Measurements from ENCODE around the gene SETD3.

The SETD3 gene

GRCh38 chr14:99484106-99484505 is 3.4 kb upstream of the SETD3 start:
- intact Hi-C loops (cut with micrococcal nuclease): loop anchor here (10.0 kb wide), 1 partner anchor 449 kb away; no protein-coding TSS in a partner anchor
- Mint-ChIP-seq H3K36me3 (ENCODE audit: low read depth) (peaks cover 16% of the 10 kb centered on the region), H3K4me1 (ENCODE audit: low read depth) (peaks cover 51% of the 10 kb centered on the region), H3K27ac (no peak overlapping the region), H3K4me3 (no peak overlapping the region), H3K9me3 (no peaks in the 10 kb centered on the region), H3K27me3 (no peaks in the 10 kb centered on the region)

- no peaks in the 10 kb centered on the region for H3K27me3 Mint-ChIP-seq
- H3K27ac Mint-ChIP-seq: peak overlapping the region; percentile 98
- H3K4me1 Mint-ChIP-seq (ENCODE audit: low read depth): peaks cover 53% of the 10 kb centered on the region
- intact Hi-C loops (cut with micrococcal nuclease): loop anchor here (2.0 to 10.0 kb wide), 2 partner anchors 201 to 447 kb away; no protein-coding TSS in a partner anchor
- H3K36me3 Mint-ChIP-seq (ENCODE audit: low read depth): peaks cover 26% of the 10 kb centered on the region
- peak overlapping the region; percentile 84 for H3K4me3 Mint-ChIP-seq
- H3K9me3 Mint-ChIP-seq: no peaks in the 10 kb centered on the region
These were observed 1.1 kb upstream of the SETD3 start for GRCh38 chr14:99481745-99482099.

GRCh38 chr14:99480917-99481744 is 472 bp upstream of the SETD3 start, which contains the start of gene CCNK:
Gene CCNK (plus strand): TSS chr14:99481409. CDS start chr14:99492678, 11,269 bp downstream.
- H3K27me3 Mint-ChIP-seq: no peaks in the 10 kb centered on the region
- intact Hi-C loops (cut with micrococcal nuclease): loop anchor here (2.0 to 10.0 kb wide), 2 partner anchors 202 to 446 kb away; no protein-coding TSS in a partner anchor
- H3K4me3 Mint-ChIP-seq: peak within 1 kb of the TSS; percentile 94
- peaks cover 47% of the 10 kb centered on the region for H3K4me1 Mint-ChIP-seq (ENCODE audit: low read depth)
- H3K9me3 Mint-ChIP-seq: no peaks in the 10 kb centered on the region
- peak within 1 kb of the TSS; percentile 98 for H3K27ac Mint-ChIP-seq
- H3K36me3 Mint-ChIP-seq (ENCODE audit: low read depth): peaks cover 26% of the 10 kb centered on the region

GRCh38 chr14:99479160-99479905 is 1.3 kb downstream of the SETD3 start:
- peaks cover 26% of the 10 kb centered on the region for H3K36me3 Mint-ChIP-seq (ENCODE audit: low read depth)
- intact Hi-C loops (cut with micrococcal nuclease): no loop called here
- H3K27me3 Mint-ChIP-seq: no peaks in the 10 kb centered on the region
- no peaks in the 10 kb centered on the region for H3K9me3 Mint-ChIP-seq
- peaks cover 50% of the 10 kb centered on the region for H3K4me1 Mint-ChIP-seq (ENCODE audit: low read depth)
- peak overlapping the region; percentile 94 for H3K4me3 Mint-ChIP-seq
- H3K27ac Mint-ChIP-seq: peak overlapping the region; percentile 85

GRCh38 chr14:99478128-99478527 is 2.5 kb downstream of the SETD3 start:
- Mint-ChIP-seq H3K36me3 (ENCODE audit: low read depth) (peaks cover 26% of the 10 kb centered on the region), H3K27ac (no peak overlapping the region), H3K4me3 (no peak overlapping the region), H3K9me3 (no peaks in the 10 kb centered on the region), H3K4me1 (ENCODE audit: low read depth) (peaks cover 51% of the 10 kb centered on the region), H3K27me3 (no peaks in the 10 kb centered on the region)
- intact Hi-C loops (cut with micrococcal nuclease): no loop called here

- Mint-ChIP-seq H3K27ac (no peak overlapping the region), H3K9me3 (no peaks in the 10 kb centered on the region), H3K4me1 (ENCODE audit: low read depth) (peaks cover 45% of the 10 kb centered on the region), H3K4me3 (no peak overlapping the region), H3K36me3 (ENCODE audit: low read depth) (peaks cover 24% of the 10 kb centered on the region), H3K27me3 (no peaks in the 10 kb centered on the region)
- intact Hi-C loops (cut with micrococcal nuclease): no loop called here
These were observed 3.8 kb downstream of the SETD3 start for GRCh38 chr14:99476864-99477263.

GRCh38 chr14:99475660-99476059 is 5.0 kb downstream of the SETD3 start:
- H3K36me3 Mint-ChIP-seq (ENCODE audit: low read depth): peaks cover 16% of the 10 kb centered on the region
- intact Hi-C loops (cut with micrococcal nuclease): no loop called here
- H3K9me3 Mint-ChIP-seq: no peaks in the 10 kb centered on the region
- H3K4me1 Mint-ChIP-seq (ENCODE audit: low read depth): peaks cover 49% of the 10 kb centered on the region
- no peaks in the 10 kb centered on the region for H3K27me3 Mint-ChIP-seq
- no peak overlapping the region for H3K27ac Mint-ChIP-seq
- H3K4me3 Mint-ChIP-seq: no peak overlapping the region

GRCh38 chr14:99475179-99475578 is 5.5 kb downstream of the SETD3 start:
- Mint-ChIP-seq H3K9me3 (no peaks in the 10 kb centered on the region), H3K36me3 (ENCODE audit: low read depth) (peaks cover 15% of the 10 kb centered on the region), H3K27ac (no peak overlapping the region), H3K4me1 (ENCODE audit: low read depth) (peaks cover 54% of the 10 kb centered on the region), H3K4me3 (no peak overlapping the region), H3K27me3 (no peaks in the 10 kb centered on the region)
- intact Hi-C loops (cut with micrococcal nuclease): no loop called here

GRCh38 chr14:99473458-99473857 is 7.2 kb downstream of the SETD3 start:
- no peaks in the 10 kb centered on the region for H3K9me3 Mint-ChIP-seq
- H3K27me3 Mint-ChIP-seq: no peaks in the 10 kb centered on the region
- peaks cover 55% of the 10 kb centered on the region for H3K4me1 Mint-ChIP-seq (ENCODE audit: low read depth)
- H3K27ac Mint-ChIP-seq: no peak overlapping the region
- intact Hi-C loops (cut with micrococcal nuclease): no loop called here
- peaks cover 4% of the 10 kb centered on the region for H3K36me3 Mint-ChIP-seq (ENCODE audit: low read depth)
- no peak overlapping the region for H3K4me3 Mint-ChIP-seq

GRCh38 chr14:99472937-99473336 is 7.7 kb downstream of the SETD3 start:
- H3K36me3 Mint-ChIP-seq (ENCODE audit: low read depth): no peaks in the 10 kb centered on the region
- H3K27me3 Mint-ChIP-seq: no peaks in the 10 kb centered on the region
- peaks cover 55% of the 10 kb centered on the region for H3K4me1 Mint-ChIP-seq (ENCODE audit: low read depth)
- no peak overlapping the region for H3K4me3 Mint-ChIP-seq
- H3K9me3 Mint-ChIP-seq: no peaks in the 10 kb centered on the region
- H3K27ac Mint-ChIP-seq: no peak overlapping the region
- intact Hi-C loops (cut with micrococcal nuclease): no loop called here

GRCh38 chr14:99471731-99472130 is 8.9 kb downstream of the SETD3 start:
- no peaks in the 10 kb centered on the region for H3K27me3 Mint-ChIP-seq
- intact Hi-C loops (cut with micrococcal nuclease): no loop called here

GRCh38 chr14:99468836-99469592 is 11.6 kb downstream of the SETD3 start:
- H3K4me1 Mint-ChIP-seq (ENCODE audit: low read depth): peaks cover 51% of the 10 kb centered on the region
- H3K4me3 Mint-ChIP-seq: no peak overlapping the region
- H3K27ac Mint-ChIP-seq: peak overlapping the region; percentile 25
- intact Hi-C loops (cut with micrococcal nuclease): no loop called here
- H3K27me3 Mint-ChIP-seq: no peaks in the 10 kb centered on the region
- peaks cover 24% of the 10 kb centered on the region for H3K36me3 Mint-ChIP-seq (ENCODE audit: low read depth)
- no peaks in the 10 kb centered on the region for H3K9me3 Mint-ChIP-seq

More at GRCh38 chr14:99471731-99472130, 8.9 kb downstream of the SETD3 start:
- H3K27ac Mint-ChIP-seq: no peak overlapping the region
- no peak overlapping the region for H3K4me3 Mint-ChIP-seq
- H3K4me1 Mint-ChIP-seq (ENCODE audit: low read depth): peaks cover 61% of the 10 kb centered on the region
- H3K9me3 Mint-ChIP-seq: no peaks in the 10 kb centered on the region
- peaks cover 7% of the 10 kb centered on the region for H3K36me3 Mint-ChIP-seq (ENCODE audit: low read depth)

GRCh38 chr14:99468081-99468480 is 12.6 kb downstream of the SETD3 start:
- intact Hi-C loops (cut with micrococcal nuclease): no loop called here
- H3K36me3 Mint-ChIP-seq (ENCODE audit: low read depth): peaks cover 33% of the 10 kb centered on the region
- H3K9me3 Mint-ChIP-seq: no peaks in the 10 kb centered on the region
- H3K27me3 Mint-ChIP-seq: no peaks in the 10 kb centered on the region
- no peak overlapping the region for H3K27ac Mint-ChIP-seq
- no peak overlapping the region for H3K4me3 Mint-ChIP-seq
- H3K4me1 Mint-ChIP-seq (ENCODE audit: low read depth): peaks cover 44% of the 10 kb centered on the region

Data from dendritic cell treated with granulocyte-macrophage colony-stimulating factor and Interleukin-4, amounts not matched to agents 40 ng/mL and 50 ng/mL, for 4 days (primary cell).